CD4-positive, CD25-positive, alpha-beta regulatory T cell (primary cell): ENCODE data around the gene GFRA1. TPM values are rescaled to one million over a fixed set of nuclear protein-coding genes. Genes with fewer than 3 reads are reported as not detected.

Experiments used
- ATAC-seq, 2 donors: fragments of 150-1000 bp; cut with Tn5 transposase; one replicate each; pipeline ENCODE4 v1.10.0; 2021; ENCODE audit warnings: low read depth in 2 of 2, moderate number of reproducible peaks in 2 of 2, moderate library complexity in 1 of 2
- DNase-seq, 3 donors: peaks; one replicate each; pipeline versions ENCODE4 v3.0.0 to v3.0.0-alpha.2; 2012 to 2022; ENCODE audit warnings: mixed read lengths in 1 of 3
- H3K27ac ChIP-seq: one replicate; pipeline ENCODE4 v1.7.0; 2013; ENCODE audit warnings: mild to moderate bottlenecking, low read length; ENCODE audit not compliant: insufficient read depth, poor library complexity, severe bottlenecking
- H3K27me3 ChIP-seq: one replicate; pipeline ENCODE4 v1.7.0; 2013; ENCODE audit warnings: low read length; ENCODE audit not compliant: control insufficient read depth, insufficient read depth
- H3K36me3 ChIP-seq: one replicate; pipeline ENCODE4 v1.7.0; 2013; ENCODE audit warnings: mild to moderate bottlenecking, low read length, moderate library complexity; ENCODE audit not compliant: control insufficient read depth, insufficient read depth
- H3K4me1 ChIP-seq: 2 replicates; pipeline ENCODE4 v1.7.0; 2013; ENCODE audit warnings: mild to moderate bottlenecking, low read length; ENCODE audit not compliant: insufficient read depth, control insufficient read depth, poor library complexity, severe bottlenecking
- H3K4me3 ChIP-seq: one replicate; pipeline ENCODE4 v1.7.0; 2013; ENCODE audit warnings: low read depth, mild to moderate bottlenecking, low read length, moderate library complexity
- H3K9me3 ChIP-seq, 2 experiments: 1 replicate in 1 of 2; 2 replicates in 1 of 2; pipeline ENCODE4 v1.7.0; 2013; ENCODE audit warnings: low read length in 2 of 2, mild to moderate bottlenecking in 1 of 2, moderate library complexity in 1 of 2; ENCODE audit not compliant: control insufficient read depth in 2 of 2
- H3K27ac Mint-ChIP-seq, 3 donors: one replicate each; pipeline ENCODE4 v1.8.0; 2020 to 2022; ENCODE audit warnings: mild to moderate bottlenecking in 3 of 3, mixed read lengths in 3 of 3, moderate library complexity in 2 of 3
- H3K27me3 Mint-ChIP-seq: one replicate; pipeline ENCODE4 v1.8.0; 2022; ENCODE audit warnings: mild to moderate bottlenecking, mixed read lengths
- H3K36me3 Mint-ChIP-seq: one replicate; pipeline ENCODE4 v1.8.0; 2020; ENCODE audit warnings: mixed read lengths
- H3K4me1 Mint-ChIP-seq, 4 donors: one replicate each; pipeline ENCODE4 v1.8.0; 2020 to 2022; ENCODE audit warnings: mixed read lengths in 4 of 4, mild to moderate bottlenecking in 1 of 4
- H3K4me3 Mint-ChIP-seq, 4 donors: one replicate each; pipeline ENCODE4 v1.8.0; 2020 to 2022; ENCODE audit warnings: mild to moderate bottlenecking in 4 of 4, mixed read lengths in 4 of 4, moderate library complexity in 3 of 4
- H3K9me3 Mint-ChIP-seq, 7 donors: one replicate each; pipeline ENCODE4 v1.8.0; 2020 to 2022; ENCODE audit warnings: mixed read lengths in 7 of 7, mild to moderate bottlenecking in 3 of 7, moderate library complexity in 2 of 7
- polyA plus RNA-seq, 4 donors: library from polyadenylated mRNA; unstranded; fragments of 300-500 nt; fragmentation: Illumina TruSeq; gene quantifications; one replicate each; pipeline ENCODE4 v1.2.3, GENCODE V29; 2021
- total RNA-seq: library from RNA; stranded (reverse); gene quantifications from one replicate; pipeline ENCODE4 v1.2.3, GENCODE V29; 2022

GFRA1 gene
- total and polyA plus RNA-seq, 5 donors from 2014 or later = not detected

DNA sequence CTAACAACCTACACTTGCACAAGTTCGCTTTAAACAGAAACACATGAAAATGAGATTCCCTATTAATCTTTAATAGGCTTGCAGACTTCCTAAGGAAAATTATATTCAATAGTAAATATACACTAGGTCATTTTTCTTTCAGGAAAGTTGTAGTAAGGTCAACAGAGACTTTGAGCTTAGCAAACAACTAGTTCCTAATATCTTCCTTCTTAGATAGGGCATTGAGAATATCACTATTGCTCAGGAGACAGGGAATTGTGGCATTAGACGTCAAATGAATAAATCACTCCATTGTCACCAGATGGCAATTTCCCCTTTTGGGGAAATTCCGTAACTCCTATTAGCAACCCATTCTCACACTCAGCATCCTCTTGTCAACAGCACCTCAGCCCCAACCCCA is 164.9 kb downstream of the GFRA1 start:
- Mint-ChIP-seq H3K36me3 (no peaks in the 10 kb centered on the region), H3K27me3 (no peaks in the 10 kb centered on the region), H3K4me3 (no peak overlapping the region), H3K27ac (no peak overlapping the region), H3K4me1 (no peaks in the 10 kb centered on the region), H3K9me3 (peaks cover 0 to 4% (median 0%) of the 10 kb centered on the region in 7 donors)
- Histone ChIP-seq H3K27me3 (no peaks in the 10 kb centered on the region), H3K36me3 (no peaks in the 10 kb centered on the region), H3K4me3 (no peak overlapping the region), H3K9me3 (no peaks in the 10 kb centered on the region), H3K4me1 (no peaks in the 10 kb centered on the region), H3K27ac (no peak overlapping the region)
- ATAC-seq (no peak), DNase-seq (no peak)

DNA sequence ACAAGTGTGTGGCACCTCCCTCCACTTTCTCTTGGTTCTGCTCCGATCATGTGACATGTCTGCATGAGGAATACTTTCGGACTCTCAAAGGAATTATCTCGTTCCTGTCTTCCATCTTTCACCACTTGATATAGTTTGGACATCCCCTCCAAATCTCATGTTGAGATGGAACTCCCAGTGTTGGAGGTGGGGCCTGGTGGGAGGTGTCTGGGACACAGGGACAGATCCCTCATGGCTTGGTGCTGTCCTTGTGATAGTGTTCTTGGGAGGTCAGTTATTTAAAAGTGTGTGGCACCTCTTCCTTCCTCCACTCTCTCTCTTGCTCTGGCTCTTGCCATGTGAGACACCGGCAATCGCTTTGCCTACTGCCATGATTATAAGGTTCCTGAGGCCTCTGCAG is 166.4 kb downstream of the GFRA1 start:
- Mint-ChIP-seq H3K36me3 (no peaks in the 10 kb centered on the region), H3K27ac (no peak overlapping the region), H3K4me1 (no peaks in the 10 kb centered on the region), H3K27me3 (no peaks in the 10 kb centered on the region), H3K4me3 (peak overlapping the region in 1 of 4 donors; percentile 33), H3K9me3 (peaks cover 0 to 4% (median 0%) of the 10 kb centered on the region in 7 donors)
- ATAC-seq (no peak), DNase-seq (no peak)
- Histone ChIP-seq H3K27ac (no peak overlapping the region), H3K36me3 (no peaks in the 10 kb centered on the region), H3K9me3 (no peaks in the 10 kb centered on the region), H3K4me3 (no peak overlapping the region), H3K4me1 (no peaks in the 10 kb centered on the region), H3K27me3 (no peaks in the 10 kb centered on the region)

DNA sequence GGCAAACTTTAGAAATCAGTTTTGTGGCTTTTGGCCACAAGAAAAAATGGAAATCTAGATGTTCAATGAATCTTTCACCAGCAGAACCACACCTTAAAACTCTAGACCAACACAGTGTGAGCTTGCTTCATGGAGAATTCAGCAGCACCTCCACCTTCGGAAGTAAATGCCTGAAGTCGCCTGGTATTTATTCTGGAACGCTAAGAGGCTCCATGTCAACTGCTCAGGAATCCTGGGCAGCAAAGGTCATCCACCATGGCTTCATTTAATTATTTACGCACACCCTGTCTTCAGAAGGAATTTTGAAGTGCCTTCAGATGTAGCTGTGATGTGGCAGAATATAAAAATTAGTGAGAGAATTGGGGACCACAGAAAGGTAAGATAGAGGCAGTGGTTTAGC is 167.7 kb downstream of the GFRA1 start:
- H3K27me3 ChIP-seq = no peaks in the 10 kb centered on the region
- Mint-ChIP-seq H3K27me3 (no peaks in the 10 kb centered on the region), H3K4me3 (no peak overlapping the region), H3K36me3 (no peaks in the 10 kb centered on the region), H3K27ac (no peak overlapping the region), H3K9me3 (peaks cover 0 to 4% (median 0%) of the 10 kb centered on the region in 7 donors), H3K4me1 (no peaks in the 10 kb centered on the region)
- H3K36me3 ChIP-seq = no peaks in the 10 kb centered on the region
- no peak overlapping the region for H3K27ac ChIP-seq
- no peak for ATAC-seq
- no peak overlapping the region for H3K4me3 ChIP-seq
- no peak for DNase-seq
- no peaks in the 10 kb centered on the region for H3K9me3 ChIP-seq
- H3K4me1 ChIP-seq = no peaks in the 10 kb centered on the region

DNA sequence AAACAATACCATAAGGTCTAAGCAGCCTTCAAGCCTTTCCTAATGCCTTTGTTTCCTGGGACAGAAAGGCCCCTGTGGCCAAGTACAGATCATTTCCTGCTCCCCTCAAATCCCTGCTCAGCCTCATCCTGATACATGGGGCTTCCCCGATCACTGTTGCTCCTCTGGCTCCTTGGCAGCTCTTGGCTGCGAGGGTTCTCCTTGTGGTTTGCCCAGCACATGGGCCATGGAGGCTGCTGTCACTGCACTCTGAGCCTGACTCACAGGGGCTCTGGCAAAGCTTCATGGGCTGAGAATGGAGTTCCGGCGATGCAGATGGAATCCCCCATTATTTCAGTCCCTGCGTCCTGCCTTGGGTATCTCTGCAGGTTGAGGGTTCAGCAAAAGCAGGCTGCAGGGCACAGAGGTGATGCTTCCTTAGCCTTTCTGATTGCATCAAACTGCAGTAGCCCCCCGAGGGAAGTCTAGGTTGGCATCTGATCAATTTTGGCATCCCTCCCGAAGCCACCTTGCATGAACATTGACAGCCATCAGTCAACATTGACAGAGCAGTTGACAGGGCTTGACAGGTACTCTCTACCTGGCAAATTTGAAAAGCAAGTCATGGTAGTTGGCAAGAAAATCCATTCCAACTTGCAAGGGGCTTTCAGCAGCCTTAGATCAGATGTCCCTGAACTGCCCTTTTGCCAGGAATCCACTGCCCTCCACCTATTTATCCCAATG is 168.6 kb downstream of the GFRA1 start:
- no peaks in the 10 kb centered on the region for H3K9me3 ChIP-seq
- H3K27me3 ChIP-seq = no peaks in the 10 kb centered on the region
- no peaks in the 10 kb centered on the region for H3K36me3 ChIP-seq
- Mint-ChIP-seq H3K27me3 (no peaks in the 10 kb centered on the region), H3K27ac (no peak overlapping the region), H3K36me3 (no peaks in the 10 kb centered on the region), H3K9me3 (peaks cover 0 to 4% (median 2%) of the 10 kb centered on the region in 7 donors), H3K4me1 (no peaks in the 10 kb centered on the region), H3K4me3 (no peak overlapping the region)
- H3K4me3 ChIP-seq = no peak overlapping the region
- H3K27ac ChIP-seq = no peak overlapping the region
- no peaks in the 10 kb centered on the region for H3K4me1 ChIP-seq
- ATAC-seq (no peak), DNase-seq (no peak)

DNA sequence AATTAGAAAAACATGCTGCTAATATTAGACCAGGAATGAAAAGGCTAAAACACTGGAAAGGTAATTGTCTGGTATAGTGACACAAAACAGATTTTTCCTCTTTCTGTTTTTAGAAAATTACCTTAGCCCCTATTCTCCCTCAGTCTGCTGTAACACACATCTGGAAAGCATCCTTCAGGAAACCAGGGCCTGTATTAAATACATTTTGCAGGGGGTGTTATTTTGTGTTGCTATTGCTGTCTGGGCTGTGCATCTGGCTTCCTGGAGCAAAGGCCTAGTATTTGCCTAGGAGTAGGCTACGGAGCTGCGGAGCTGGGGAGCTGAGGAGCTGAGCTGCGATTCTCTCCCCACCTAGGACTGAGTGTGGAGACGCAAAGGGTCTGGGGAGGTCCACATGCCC is 169.3 kb downstream of the GFRA1 start:
- ATAC-seq = no peak
- Histone ChIP-seq H3K27me3 (no peaks in the 10 kb centered on the region), H3K27ac (no peak overlapping the region), H3K36me3 (no peaks in the 10 kb centered on the region), H3K9me3 (no peaks in the 10 kb centered on the region), H3K4me3 (no peak overlapping the region), H3K4me1 (no peaks in the 10 kb centered on the region)
- Mint-ChIP-seq H3K9me3 (peaks cover 0 to 5% (median 3%) of the 10 kb centered on the region in 7 donors), H3K27ac (no peak overlapping the region), H3K4me1 (no peaks in the 10 kb centered on the region), H3K4me3 (no peak overlapping the region), H3K27me3 (no peaks in the 10 kb centered on the region), H3K36me3 (no peaks in the 10 kb centered on the region)
- DNase-seq = no peak

DNA sequence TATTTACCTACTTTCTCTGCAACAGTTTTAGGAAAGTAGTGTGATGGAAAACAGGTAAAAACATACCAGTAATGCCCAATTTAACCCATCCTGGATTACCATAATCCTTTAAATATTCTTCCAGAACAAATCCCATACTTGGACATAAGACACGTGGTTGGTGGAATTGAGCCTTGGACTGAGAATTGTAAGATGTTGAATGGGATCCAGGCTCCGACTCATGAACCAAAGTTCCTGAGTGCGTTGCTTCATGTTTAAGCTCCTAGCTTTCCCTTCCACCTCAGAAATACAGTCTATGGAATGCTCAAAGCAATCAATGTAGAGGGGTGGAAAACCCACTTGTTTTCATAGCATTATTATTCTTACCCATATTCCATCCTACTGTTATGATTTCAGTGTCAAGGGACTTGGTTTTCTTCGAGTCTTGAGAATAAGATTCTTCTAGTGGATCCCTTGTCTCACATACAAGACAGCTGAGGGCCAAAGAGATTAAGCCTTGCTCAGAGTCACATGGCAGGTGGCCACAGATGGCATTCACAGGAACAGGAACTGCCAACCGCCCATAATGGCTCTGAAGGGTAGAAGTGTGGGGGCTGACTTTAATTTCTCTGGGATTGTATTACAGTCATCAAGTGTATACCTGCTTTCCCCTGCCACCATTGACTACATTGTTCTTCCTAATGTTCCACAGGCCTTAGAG is 171.2 kb downstream of the GFRA1 start:
- H3K4me1 ChIP-seq = no peaks in the 10 kb centered on the region
- no peaks in the 10 kb centered on the region for H3K4me1 Mint-ChIP-seq
- no peak overlapping the region for H3K27ac ChIP-seq
- no peaks in the 10 kb centered on the region for H3K27me3 ChIP-seq
- H3K27me3 Mint-ChIP-seq = no peaks in the 10 kb centered on the region
- no peak overlapping the region for H3K4me3 ChIP-seq
- peaks cover 0 to 5% (median 2%) of the 10 kb centered on the region in 7 donors for H3K9me3 Mint-ChIP-seq
- DNase-seq = no peak
- H3K27ac Mint-ChIP-seq = no peak overlapping the region
- ATAC-seq = no peak
- H3K9me3 ChIP-seq = no peaks in the 10 kb centered on the region
- H3K36me3 ChIP-seq = no peaks in the 10 kb centered on the region
- no peaks in the 10 kb centered on the region for H3K36me3 Mint-ChIP-seq
- no peak overlapping the region for H3K4me3 Mint-ChIP-seq

DNA sequence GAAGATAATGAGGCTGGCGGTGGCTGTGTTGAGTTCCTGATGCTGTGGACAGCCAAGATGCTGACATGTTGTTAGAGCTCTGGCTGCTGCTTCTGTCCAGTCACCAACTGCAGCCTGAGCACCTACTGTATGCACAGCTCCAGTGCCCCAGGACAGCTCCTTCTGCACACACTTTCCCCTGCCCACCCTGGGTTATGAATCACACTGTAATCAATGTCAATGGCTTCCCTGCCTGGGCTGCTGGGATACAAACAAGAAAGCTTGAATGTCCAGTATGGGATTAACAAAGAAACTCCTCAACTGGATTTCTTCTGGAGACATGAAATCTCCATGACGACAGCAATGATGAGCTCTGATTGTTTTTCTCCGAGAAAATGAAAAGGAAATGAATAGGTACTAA is 172.0 kb downstream of the GFRA1 start:
- Histone ChIP-seq H3K27me3 (no peaks in the 10 kb centered on the region), H3K9me3 (no peaks in the 10 kb centered on the region), H3K4me3 (no peak overlapping the region), H3K27ac (no peak overlapping the region), H3K4me1 (no peaks in the 10 kb centered on the region), H3K36me3 (no peaks in the 10 kb centered on the region)
- Mint-ChIP-seq H3K4me1 (no peaks in the 10 kb centered on the region), H3K27me3 (no peaks in the 10 kb centered on the region), H3K9me3 (peaks cover 0 to 5% (median 1%) of the 10 kb centered on the region in 7 donors), H3K4me3 (no peak overlapping the region), H3K27ac (no peak overlapping the region), H3K36me3 (no peaks in the 10 kb centered on the region)
- ATAC-seq (no peak), DNase-seq (no peak)

DNA sequence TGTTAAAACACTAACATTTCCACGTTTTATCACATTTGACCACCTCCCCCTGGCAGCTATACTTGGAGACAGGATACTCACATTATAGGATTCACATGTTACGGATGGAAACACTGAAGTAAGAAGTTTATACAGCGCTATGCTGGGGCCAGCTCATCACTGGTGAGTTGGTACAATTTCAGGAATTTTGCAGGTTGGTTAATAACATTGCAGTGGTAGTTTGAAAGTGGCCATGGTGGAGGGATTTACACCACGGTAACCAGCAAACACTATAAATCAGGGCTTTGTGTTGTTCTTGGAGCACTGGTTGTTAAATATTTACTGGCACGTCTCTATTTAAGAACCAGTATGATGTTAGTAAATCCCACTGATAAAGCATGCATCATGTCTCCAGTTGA is 174.0 kb downstream of the GFRA1 start:
- Histone ChIP-seq H3K27ac (no peak overlapping the region), H3K4me1 (no peaks in the 10 kb centered on the region), H3K9me3 (no peaks in the 10 kb centered on the region), H3K27me3 (no peaks in the 10 kb centered on the region), H3K36me3 (no peaks in the 10 kb centered on the region), H3K4me3 (no peak overlapping the region)
- Mint-ChIP-seq H3K4me1 (no peaks in the 10 kb centered on the region), H3K27ac (no peak overlapping the region), H3K36me3 (no peaks in the 10 kb centered on the region), H3K4me3 (no peak overlapping the region), H3K9me3 (peaks cover 0 to 5% (median 1%) of the 10 kb centered on the region in 7 donors), H3K27me3 (no peaks in the 10 kb centered on the region)
- no peak for ATAC-seq
- DNase-seq = no peak
